GM19455 (cell line): ENCODE data around the gene LRP1B.

Experiments
- ATAC-seq: cut with Tn5 transposase; IDR thresholded peaks from one replicate; pipeline ENCODE4 v1.9.1; 2021; ENCODE audit not compliant: unreplicated experiment

The LRP1B gene

DNA sequence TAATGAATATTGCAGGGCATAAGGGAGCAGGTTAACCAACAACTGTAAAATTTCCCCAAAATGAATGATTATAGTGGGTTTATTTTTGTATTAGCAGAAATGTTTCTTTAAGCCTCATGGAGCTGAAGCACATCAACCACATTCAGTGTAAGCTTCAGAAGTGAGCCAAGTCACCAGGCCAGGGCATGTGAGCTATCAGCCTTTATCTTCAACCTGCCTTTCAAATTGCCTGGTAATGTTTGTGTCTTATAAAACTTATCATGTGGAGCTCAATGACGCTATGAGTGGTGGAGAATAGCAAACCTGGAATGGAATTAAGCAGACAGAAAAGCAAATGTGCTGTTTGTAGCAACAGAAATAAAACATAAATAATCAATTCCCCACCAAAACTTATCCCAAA lies 1068.4 kb downstream of the LRP1B start:
- no peak for ATAC-seq

DNA sequence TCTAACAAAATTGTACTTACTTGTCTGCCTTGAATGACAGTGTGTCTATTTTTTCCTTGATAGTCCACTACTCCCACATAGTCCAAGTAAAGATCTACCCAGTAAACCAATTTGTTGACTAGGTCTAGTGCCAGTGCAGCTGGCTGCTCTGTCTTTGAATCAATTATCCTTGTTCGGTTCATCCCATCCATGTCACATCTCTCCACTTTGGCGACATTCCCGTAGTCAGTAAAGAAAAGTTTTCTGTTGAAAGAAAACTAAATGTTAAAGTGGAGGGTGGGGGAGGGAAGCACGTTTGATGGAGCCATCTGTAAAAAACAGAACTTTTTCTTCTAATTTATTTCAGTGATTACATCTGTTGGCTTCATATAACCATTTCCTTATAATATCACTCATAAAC lies 1068.8 kb downstream of the LRP1B start:
- no peak for ATAC-seq

- no peak for ATAC-seq
Observed at GRCh38 chr2:141058556-141058955, 1072.3 kb downstream of the LRP1B start.

- no peak for ATAC-seq
Observed at GRCh38 chr2:141055531-141055930, 1075.3 kb downstream of the LRP1B start.

DNA sequence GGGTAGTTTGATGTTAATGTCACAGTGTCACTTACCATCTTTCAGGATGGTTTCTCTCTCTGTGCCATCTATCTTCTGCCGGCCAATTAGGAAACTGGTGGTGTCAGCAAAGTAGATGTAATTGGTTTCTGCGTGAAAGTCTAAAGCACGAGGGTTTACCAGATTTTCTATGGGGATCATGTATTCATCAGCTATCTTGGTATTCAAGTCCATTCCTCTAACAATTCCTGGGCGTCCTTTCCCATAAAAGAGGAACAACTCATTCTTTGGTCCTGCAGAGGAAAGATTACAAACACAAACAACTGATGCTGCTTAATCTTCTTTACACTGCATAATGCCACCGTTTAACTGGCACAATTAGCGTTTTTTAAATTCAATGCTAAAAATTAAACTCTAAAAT lies 1081.9 kb downstream of the LRP1B start:
- no peak for ATAC-seq

- no peak for ATAC-seq
Observed at GRCh38 chr2:141041281-141041680, 1089.5 kb downstream of the LRP1B start.

DNA sequence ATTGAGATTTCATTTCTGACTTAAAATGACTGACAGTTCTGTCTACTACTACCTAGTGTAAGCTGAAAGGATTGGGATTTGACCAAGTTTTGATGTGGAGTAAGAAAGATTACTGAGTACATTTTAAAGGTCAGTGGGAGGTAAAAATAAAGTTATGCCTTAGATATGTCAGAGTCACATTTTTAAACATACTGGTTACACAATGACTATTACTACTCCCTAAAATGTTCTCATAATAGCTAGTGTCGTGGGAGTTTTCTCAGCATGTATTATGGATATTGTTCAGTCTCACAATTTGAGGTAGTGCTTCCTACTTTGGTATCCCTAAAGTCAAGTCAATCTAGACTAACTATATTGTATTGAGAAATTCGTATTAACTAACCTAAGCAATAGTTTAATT lies 1092.5 kb downstream of the LRP1B start:
- no peak for ATAC-seq

GRCh38 chr2:141037361-141037760 lies 1093.5 kb downstream of the LRP1B start:
- ATAC-seq = no peak

GRCh38 chr2:141035846-141036420 lies 1094.9 kb downstream of the LRP1B start:
- no peak for ATAC-seq

DNA sequence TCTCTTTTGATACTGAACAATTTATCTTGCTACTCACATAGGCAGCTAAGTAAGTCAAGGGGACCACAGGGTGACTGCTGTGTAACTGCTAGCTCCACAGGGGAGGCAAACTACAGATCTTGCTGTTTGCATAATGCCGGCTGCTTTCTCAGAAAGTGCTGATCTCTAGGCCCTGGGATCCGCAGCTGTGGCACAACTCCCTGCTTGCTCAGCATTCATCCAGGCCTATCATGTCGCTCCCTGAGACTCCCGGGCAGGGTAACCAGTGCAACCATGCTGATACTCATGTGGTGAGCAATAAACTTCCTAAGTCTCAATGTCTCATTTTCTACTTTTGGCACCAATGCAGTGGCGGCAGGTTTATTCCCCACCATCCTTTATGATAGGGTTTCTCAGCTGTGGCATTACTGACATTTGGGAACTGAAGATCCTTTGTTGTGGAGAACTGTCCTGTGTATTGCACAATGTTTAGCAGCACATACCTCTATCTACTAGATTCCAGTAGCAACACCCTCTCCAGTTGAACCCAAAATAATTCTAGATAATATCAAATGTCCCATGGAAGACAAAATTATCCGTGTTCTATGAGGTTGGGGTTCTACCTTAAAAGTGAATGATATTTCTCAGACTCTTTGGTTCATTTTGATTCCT lies 1101.3 kb downstream of the LRP1B start:
- no peak for ATAC-seq

DNA sequence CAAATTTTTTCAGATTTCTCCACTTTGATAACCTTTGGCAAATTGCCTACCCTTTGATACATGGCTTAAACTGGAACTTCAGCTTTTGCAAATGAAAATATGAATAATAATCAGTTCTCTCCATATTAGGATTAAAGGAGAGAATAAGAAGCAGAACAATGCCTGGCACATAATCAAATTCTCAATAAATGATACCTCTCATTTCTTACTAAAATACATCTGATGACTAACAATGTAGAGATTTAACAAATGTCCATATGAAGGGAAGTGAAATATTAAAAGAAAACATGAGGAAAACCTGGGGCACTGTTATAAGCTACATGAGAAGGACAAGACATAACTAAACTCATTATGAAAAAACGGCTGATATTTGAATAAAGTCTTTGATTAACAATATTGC lies 1103.6 kb downstream of the LRP1B start:
- ATAC-seq = no peak

- no peak for ATAC-seq
Observed at GRCh38 chr2:141021611-141022010, 1109.2 kb downstream of the LRP1B start.

- no peak for ATAC-seq
Observed at GRCh38 chr2:141021109-141021508, 1109.7 kb downstream of the LRP1B start.

DNA sequence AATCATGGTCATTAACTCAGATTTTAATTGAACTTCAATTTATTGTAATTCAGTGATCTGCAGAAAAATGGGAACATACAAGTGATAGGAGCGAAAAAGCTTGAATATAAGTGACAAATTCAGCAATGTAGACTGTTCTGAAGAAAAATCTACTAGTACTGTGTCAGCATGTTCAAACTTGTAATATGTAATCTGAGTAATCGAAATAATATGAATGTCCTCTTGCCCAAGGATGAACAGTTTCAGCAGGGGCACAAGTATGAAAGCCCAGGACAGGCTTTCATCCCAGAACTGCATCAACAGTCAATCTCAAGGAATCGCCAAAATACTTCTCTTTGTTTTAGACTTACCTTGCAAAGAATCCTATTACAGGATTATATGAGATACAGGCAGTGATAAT lies 1110.5 kb downstream of the LRP1B start:
- ATAC-seq = no peak

GRCh38 chr2:141015341-141016047 lies 1115.3 kb downstream of the LRP1B start:
- ATAC-seq = no peak

GRCh38 chr2:141003967-141004657 lies 1126.7 kb downstream of the LRP1B start:
- no peak for ATAC-seq

DNA sequence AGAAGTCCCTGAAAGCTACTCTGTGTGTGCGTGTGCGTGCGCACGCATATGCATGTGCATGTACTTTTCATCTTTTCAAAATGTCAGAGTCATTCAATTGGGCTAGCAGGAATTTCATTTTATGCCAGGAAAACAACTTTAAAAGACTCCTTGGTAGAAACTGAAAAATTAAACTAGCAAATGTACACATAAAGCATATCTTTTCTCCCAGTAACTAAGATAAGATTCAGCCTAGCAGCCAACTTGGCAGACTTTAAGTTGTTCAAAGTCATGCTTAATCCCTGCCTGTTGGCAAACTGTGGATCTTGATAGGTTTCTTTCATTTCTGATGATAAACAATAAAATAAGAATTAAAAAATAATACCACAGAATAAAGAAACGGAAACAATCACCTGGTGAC lies 1129.1 kb downstream of the LRP1B start:
- no peak for ATAC-seq

DNA sequence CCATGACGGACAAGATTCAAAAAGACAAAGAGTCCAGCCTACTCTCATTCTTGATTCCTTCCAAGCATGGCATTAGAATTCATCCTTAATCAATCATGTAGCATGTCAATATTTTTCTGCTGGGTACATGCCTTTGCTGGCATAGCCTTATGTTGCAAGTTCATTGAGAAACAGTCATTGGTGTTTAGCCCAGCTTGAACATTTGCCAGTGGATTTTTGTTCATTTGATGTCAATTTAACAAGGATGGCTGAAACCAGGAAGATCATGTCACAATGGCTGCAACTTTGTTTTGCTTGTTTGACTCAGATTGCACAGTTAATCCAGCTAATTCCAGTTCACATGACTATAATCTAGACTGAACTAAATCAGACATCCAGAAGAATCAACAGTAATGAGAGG lies 1132.2 kb downstream of the LRP1B start:
- ATAC-seq = no peak

DNA sequence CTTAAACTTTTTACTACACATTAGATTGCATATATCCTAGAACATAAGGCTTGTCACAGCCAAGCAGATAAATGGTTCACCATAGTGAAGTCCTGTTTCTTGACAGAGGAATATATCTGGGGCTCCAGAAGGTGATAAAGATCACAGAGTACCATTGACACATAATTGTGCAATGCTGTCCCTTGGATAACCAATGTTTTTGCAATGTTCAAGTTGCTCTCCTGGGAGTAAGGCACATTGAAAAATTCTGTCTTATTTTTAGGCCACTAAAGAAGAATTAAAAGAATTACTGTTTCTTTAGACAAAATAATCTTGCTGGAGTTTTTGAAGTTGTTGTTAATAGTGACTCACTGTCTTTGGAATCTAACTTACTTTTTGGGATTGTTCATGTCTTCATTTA lies 1132.8 kb downstream of the LRP1B start:
- ATAC-seq = no peak

- no peak for ATAC-seq
Observed at GRCh38 chr2:140994856-140995255, 1136.0 kb downstream of the LRP1B start.

- no peak for ATAC-seq
Observed at GRCh38 chr2:140990416-140990815, 1140.4 kb downstream of the LRP1B start.

DNA sequence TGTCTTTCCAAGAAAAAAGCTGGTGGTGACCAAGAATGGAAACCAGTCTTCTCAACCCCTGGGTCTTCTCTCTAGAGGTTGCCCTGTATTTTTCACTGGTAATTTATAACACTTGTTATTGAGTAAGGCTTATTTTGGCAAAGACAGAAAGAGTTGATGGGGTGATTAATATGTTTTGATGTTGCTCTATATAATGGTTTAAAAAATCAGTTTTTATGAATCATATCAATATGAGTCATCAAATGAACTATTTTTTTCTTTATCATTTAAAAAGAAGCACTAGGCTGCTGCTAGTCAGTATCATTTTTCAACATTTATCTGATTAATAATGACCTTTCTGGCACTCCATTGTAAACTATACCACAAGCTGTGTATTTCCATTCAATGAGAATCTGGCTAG lies 1142.2 kb downstream of the LRP1B start:
- ATAC-seq = no peak
